HG03469 (cell line): ENCODE measurements around the gene SPATA25.
"Not testable (repeated sequence)": the region's sequence is repeated elsewhere in the genome, so short reads cannot be mapped to it uniquely, and the experiment has no call there.

Experiments used
- ATAC-seq: cut with Tn5 transposase; IDR thresholded peaks from one replicate; pipeline ENCODE4 v1.9.1; 2021; ENCODE audit warnings: mild to moderate bottlenecking, moderate library complexity, moderate number of reproducible peaks; ENCODE audit not compliant: unreplicated experiment

The SPATA25 gene

DNA sequence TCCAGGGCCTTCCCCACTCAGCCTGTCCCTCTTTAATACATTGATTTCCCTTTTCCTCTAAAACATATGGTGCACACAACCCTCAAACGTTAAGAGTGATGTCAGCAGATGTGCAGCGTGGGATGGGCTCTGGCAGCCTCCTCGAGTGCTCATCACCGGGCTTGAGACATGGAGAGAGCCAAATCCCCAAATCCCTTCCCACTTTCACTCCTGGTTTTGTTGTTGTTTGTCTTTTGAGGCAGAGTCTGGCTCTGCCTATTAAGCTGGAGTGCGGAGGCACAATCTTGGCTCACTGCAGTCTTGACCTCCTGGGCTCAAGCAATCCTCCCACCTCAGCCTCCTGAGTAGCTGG lies 30.3 kb upstream of the SPATA25 start:
- ATAC-seq = no peak

DNA sequence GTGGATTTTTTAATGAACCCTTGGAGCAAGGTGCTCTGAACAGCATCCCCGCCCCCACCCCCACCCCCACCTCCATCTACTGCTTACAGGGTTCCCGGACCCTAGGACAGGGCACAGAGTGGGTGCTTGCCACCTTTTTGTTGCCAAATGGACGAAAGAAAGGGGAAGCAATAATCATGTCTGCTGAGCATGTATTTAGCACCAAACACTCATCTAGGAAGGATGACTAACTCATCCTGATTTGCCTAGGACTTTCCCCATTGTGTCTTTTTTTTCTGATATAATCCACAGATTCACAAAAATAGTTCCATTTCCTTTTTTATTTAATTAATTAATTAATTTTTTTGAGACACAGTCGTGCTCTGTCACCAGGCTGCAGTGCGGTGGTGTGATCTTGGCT lies 25.7 kb upstream of the SPATA25 start:
- no peak for ATAC-seq

DNA sequence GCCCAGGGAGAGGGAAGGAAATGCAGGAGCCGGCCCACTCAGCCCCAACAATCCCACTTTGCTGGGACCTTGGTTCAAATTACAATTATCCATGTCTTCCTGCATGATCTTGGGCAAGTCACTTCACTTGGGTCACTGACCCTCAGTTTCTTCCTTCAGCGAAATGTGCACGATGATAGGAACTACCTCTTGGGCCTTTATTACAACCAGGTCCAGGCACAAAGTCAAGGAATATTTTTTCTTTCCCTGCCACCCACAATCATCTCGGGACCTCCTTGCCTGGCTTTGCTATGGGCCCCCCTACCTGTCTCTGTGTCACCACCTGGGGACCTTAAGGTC lies 24.9 kb upstream of the SPATA25 start:
- no peak for ATAC-seq

DNA sequence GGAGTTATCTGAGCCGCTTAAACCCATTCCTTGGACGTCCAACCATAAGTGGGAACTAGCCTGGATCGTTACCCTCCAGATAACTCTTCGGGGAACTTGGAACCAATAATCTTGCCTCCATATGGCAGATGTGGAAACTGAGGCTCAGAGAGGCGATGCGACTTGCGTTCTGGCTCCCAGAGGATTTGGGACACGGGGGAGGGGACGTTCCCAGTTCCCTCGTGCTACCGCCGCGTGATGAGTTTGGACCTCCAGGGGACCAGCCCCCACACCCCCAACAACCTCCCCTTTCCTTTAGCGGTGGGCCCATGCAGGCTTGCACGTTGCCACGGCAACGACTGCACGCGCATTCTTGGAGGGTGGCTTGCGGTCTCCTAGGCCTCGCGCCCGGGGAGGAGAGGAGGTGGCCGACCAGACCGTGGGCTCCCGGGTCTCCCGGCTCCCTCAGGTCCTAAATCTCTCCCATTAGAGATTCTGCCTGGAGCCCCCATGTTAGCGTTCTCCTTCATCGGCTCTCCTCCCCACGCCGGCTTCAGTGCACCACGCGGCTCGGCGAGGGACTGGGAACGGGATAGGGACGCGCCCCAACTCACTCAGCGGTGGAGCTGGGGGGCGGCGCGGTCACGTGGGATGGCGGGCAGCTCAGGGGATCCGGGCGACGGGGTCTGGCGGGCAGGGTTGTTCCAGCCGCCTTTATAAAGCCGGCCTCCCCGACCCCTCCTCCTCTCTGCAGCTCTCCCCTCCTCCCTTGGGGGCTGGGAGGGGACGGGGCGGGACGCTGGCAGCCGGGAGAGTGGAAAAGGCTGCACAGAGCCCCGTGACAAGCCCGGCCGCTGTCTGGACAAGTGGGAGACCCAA lies 24.3 kb upstream of the SPATA25 start, which contains the start of gene PLTP:
Gene PLTP (minus strand): TSS at position 670 of the 858 bp plus-strand sequence. CDS start 703 bp downstream, outside the sequence.
- no peak for ATAC-seq

- ATAC-seq = peak; percentile 75
Observed at GRCh38 chr20:45910670-45911485, 23.5 kb upstream of the SPATA25 start.

DNA sequence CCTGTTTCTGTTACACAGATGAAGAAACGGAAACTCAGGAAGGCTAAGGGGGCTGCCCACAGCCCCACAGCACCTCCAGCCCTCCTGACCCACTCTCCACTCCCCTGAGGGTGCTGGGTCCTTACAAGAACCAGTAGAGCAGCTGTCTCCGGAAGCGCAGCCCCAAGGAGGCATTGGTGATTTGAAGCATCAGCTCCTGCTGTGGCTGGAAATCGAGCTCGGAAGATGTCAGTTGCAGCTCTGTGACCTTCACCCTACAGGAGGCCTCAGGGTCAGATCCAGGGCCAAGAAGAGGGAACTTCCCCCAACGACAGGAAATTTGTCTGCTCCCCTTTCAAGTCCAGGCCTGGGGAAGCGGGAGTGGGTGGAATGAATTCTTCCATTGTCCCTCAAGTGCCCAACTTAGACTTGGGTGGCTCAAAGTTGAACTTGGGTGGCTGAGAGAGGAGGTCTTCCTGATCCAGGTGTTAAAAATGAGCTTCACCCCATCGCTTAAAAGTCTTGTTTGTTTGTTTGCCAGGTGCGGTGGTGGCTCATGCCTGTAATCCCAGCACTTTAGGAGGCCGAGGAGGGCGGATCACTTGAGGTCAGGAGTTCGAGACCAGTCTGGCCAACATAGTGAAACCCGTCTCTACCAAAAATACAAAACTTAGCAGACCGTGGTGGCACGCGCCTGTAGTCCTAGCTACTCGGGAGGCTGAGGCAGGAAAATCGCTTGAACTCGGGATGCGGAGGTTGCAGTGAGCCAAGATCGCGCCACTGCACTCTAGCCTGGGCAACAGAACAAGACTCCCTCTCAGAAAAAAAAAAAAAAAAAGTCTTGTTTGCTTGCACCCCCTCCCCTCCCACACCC lies 22.6 kb upstream of the SPATA25 start:
- ATAC-seq = no peak

- ATAC-seq = no peak
Observed at GRCh38 chr20:45909336-45909808, 21.9 kb upstream of the SPATA25 start.

DNA sequence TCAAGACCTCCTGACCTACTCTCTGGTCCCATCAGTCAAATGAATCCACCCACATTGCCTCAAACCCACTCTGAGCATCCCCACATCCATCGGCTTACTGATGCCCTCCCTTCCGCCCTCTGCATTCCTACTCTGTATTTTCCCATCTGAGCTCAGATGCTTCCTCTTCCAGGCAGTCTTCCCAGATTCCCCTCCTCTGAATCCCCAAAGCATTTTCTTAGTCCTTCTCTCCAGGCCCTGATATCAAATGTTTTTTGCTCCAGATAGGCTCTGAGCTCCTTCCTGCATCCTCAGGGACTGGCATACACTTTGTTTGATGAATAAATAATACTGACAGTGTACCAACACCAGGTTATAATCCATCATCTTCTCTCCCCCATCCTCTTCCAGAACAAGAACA lies 20.7 kb upstream of the SPATA25 start:
- ATAC-seq = no peak

- ATAC-seq = no peak
Observed at GRCh38 chr20:45907219-45907948, 20.0 kb upstream of the SPATA25 start.

DNA sequence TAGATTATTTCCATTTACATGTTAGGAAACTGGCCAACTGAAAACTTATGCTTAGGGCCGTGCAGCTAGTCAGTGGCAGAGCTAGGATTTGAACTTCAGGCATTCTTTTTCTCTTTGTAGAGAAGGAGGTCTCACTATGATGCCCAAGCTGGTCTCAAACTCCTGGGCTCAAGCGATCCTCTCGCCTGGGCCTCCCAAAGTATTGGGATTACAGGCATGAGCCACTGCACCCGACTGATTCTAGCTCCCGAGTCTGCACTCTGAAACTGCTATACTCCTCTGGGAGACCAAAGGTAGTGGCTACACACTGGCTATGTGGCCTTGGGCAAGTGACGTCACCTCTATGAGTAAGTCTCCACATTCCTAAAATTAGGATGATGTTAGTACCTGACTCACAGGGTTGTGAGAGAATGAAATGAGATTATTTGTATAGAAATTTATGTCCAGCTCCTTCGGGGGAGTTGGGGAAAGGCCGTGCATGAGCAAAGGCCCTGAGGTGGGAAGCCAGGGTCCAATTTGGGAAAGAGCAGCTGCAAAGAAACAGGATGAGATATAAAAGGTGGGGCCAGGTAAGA lies 18.2 kb upstream of the SPATA25 start:
- no peak for ATAC-seq

- no peak for ATAC-seq
Observed at GRCh38 chr20:45904583-45905504, 17.4 kb upstream of the SPATA25 start.

DNA sequence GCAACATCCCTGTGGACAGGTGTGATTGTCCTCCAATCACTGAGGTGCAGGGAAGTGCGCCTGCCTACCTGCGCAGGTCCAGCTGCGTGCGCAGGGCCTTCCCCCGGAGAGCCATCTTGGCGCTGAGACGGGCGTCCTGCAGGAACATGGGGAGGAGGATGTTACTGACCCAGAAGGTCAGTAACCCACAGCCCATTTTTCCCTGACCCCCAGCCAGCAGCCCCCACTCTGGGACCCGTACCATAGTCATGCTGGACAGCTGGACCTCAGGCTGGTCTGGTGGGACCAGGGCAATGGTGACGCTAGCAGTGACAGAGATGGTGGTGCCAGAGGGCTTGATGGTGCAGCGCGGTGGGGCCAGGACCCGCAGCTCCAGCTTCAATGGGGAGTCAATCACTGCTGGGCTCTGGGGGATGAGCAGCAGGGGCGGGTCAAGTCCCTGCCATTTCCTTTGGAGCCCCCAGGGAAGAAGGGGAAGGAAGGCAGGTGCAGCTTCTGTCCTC lies 14.8 kb upstream of the SPATA25 start:
- ATAC-seq = no peak

DNA sequence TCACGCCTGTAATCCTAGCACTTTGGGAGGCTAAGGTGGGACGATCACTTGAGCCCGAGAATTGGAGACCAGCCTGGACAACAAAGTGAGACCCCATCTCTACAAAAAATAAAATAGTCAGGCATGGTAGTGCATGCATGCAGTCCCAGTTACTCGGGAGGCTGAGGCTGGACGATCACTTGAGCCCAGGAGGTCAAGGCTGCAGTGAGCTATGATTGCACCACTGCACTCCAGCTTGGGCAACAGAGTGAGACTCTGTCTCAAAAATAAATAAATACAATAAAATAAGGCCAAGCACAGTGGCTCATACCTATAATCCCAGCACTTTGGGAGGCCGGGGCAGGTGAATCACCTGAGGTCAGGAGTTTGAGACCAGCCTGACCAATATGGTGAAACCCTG lies 13.9 kb upstream of the SPATA25 start:
- ATAC-seq = not testable (repeated sequence)

- no peak for ATAC-seq
Observed at GRCh38 chr20:45899046-45899835, 11.8 kb upstream of the SPATA25 start.

DNA sequence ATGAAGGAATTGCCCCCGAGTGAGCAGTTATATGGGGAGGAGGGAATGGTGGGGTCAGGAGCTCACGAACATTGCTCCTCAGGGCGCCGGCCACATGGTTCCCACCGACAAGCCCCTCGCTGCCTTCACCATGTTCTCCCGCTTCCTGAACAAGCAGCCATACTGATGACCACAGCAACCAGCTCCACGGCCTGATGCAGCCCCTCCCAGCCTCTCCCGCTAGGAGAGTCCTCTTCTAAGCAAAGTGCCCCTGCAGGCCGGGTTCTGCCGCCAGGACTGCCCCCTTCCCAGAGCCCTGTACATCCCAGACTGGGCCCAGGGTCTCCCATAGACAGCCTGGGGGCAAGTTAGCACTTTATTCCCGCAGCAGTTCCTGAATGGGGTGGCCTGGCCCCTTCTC lies 10.9 kb upstream of the SPATA25 start:
- no peak for ATAC-seq

GRCh38 chr20:45897692-45898091 lies 10.3 kb upstream of the SPATA25 start:
- no peak for ATAC-seq

DNA sequence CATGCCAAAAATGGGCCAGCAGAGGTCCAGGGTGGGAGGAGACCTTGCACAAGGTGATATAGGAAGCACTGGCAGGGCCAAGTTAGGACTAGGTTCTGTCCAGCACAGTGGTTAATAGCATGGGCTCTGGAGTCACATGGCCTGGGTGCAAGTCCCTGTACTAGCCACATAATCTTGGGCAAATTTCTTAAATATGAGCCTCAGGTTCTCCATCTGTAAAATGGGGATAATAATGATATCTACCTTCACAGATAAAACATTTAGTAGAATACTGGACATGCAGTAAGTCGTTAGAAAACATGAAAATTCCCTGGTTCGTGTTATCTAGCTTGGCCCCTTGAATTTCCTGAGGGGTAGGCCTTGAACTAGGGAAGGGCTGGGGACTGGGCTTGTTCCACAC lies 9.9 kb upstream of the SPATA25 start:
- ATAC-seq = no peak

GRCh38 chr20:45896641-45897161 lies 9.3 kb upstream of the SPATA25 start:
- ATAC-seq = no peak
